ENCODE data around the gene SNX10.

DNA sequence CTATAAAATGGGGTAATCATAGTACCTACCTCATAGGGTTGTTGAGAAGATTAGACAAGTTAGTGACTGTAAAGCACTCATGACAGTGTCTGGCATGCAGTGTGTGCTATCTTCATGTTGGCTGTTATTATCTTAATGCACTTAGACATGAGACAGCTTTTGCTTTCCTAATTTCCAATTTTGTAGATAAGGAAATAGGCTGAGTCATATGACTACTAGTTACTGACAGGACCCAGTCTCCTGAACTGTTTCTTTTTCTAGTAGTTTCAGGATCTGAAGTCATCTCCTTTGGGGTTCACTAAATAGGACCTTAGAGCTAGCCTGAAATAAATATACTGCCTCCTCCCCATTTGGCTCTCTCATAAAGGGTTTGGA, 74.2 kb downstream of the SNX10 start:
- TF ChIP-seq CTCF (IDR thresholded peaks at IDR 0.05; ENCODE audit: low read length) (no peak), EZH2 (optimal IDR thresholded peaks at IDR 0.05; ENCODE audit: low read depth, low read length) (no peak), EZH2phosphoT487 (IDR thresholded peaks at IDR 0.05; ENCODE audit: low read length) (no peak)
